ENCODE results near the gene SIGLEC11.
"Not testable (repeated sequence)": the region's sequence is repeated elsewhere in the genome, so short reads cannot be mapped to it uniquely, and the experiment has no call there.

The SIGLEC11 gene

GRCh38 chr19:49960980-49961379 is at the start of gene SIGLEC11:
SIGLEC11 (minus strand) TSS chr19:49961172; CDS start chr19:49961081, 91 bp downstream.
- DNase-seq, result not testable (repeated sequence)

- DNase-seq, result peak; percentile 22 to 32
These were observed 47.6 kb upstream of the SIGLEC11 start for GRCh38 chr19:50008532-50008931.

- no peak for DNase-seq
These were observed 47.0 kb upstream of the SIGLEC11 start for GRCh38 chr19:50007947-50008346.

- no peak for DNase-seq
These were observed 46.2 kb upstream of the SIGLEC11 start for GRCh38 chr19:50007170-50007569.

- DNase-seq, result peak; percentile 25 to 37
These were observed 44.5 kb upstream of the SIGLEC11 start for GRCh38 chr19:50005428-50005827.

GRCh38 chr19:50003810-50004419 is 42.9 kb upstream of the SIGLEC11 start:
- peak; percentile 29 to 56 for DNase-seq

- DNase-seq, result no peak
These were observed 42.3 kb upstream of the SIGLEC11 start for GRCh38 chr19:50003254-50003788.

GRCh38 chr19:50002386-50002960 is 41.5 kb upstream of the SIGLEC11 start:
- no peak for DNase-seq

GRCh38 chr19:50001775-50002174 is 40.8 kb upstream of the SIGLEC11 start:
- no peak for DNase-seq

- no peak for DNase-seq
These were observed 40.0 kb upstream of the SIGLEC11 start for GRCh38 chr19:50000841-50001557.

GRCh38 chr19:50000038-50000840 is 39.3 kb upstream of the SIGLEC11 start:
- no peak for DNase-seq

GRCh38 chr19:49999371-50000010 is 38.5 kb upstream of the SIGLEC11 start:
- DNase-seq, result no peak

- DNase-seq, result no peak
These were observed 36.7 kb upstream of the SIGLEC11 start for GRCh38 chr19:49997709-49998108.

- DNase-seq, result peak; percentile 21 to 30
These were observed 27.5 kb upstream of the SIGLEC11 start for GRCh38 chr19:49988433-49988832.

- DNase-seq, result no peak
These were observed 27.0 kb upstream of the SIGLEC11 start for GRCh38 chr19:49988007-49988406.

- DNase-seq, result peak; percentile 82 to 87
These were observed 26.3 kb upstream of the SIGLEC11 start for GRCh38 chr19:49987159-49987698.

GRCh38 chr19:49986354-49986753 is 25.4 kb upstream of the SIGLEC11 start:
- DNase-seq, result no peak

- no peak for DNase-seq
These were observed 24.9 kb upstream of the SIGLEC11 start for GRCh38 chr19:49985871-49986270.

GRCh38 chr19:49984491-49984890 is 23.5 kb upstream of the SIGLEC11 start:
- DNase-seq, result no peak

- DNase-seq, result peak; percentile 88 to 90
These were observed 22.8 kb upstream of the SIGLEC11 start for GRCh38 chr19:49983645-49984229.

All from activated CD4-positive, alpha-beta T cell treated with anti-CD3 and anti-CD28 coated beads, Interleukin-2, amount 50 U/mL, for 48 hours (primary cell).